Muscle of back (tissue), 11 donors: ENCODE data around the gene FNDC5. TPM values are rescaled to one million over a fixed set of nuclear protein-coding genes. Genes with fewer than 3 reads are reported as not detected.

ENCODE experiments used
- DNase-seq, 3 donors: peaks; one replicate each; pipeline versions ENCODE4 v3.0.0 to v3.0.0-alpha.2; 2013
- polyA plus RNA-seq, 10 donors: library from polyadenylated mRNA; unstranded; fragments of 120-200 nt; gene quantifications; one replicate each; pipeline ENCODE4 v1.2.1, GENCODE V29; 2013; ENCODE audit not compliant: insufficient read length in 10 of 10

Gene FNDC5
- polyA plus RNA-seq, 10 donors = 161 to 210 (median 176) TPM

DNA sequence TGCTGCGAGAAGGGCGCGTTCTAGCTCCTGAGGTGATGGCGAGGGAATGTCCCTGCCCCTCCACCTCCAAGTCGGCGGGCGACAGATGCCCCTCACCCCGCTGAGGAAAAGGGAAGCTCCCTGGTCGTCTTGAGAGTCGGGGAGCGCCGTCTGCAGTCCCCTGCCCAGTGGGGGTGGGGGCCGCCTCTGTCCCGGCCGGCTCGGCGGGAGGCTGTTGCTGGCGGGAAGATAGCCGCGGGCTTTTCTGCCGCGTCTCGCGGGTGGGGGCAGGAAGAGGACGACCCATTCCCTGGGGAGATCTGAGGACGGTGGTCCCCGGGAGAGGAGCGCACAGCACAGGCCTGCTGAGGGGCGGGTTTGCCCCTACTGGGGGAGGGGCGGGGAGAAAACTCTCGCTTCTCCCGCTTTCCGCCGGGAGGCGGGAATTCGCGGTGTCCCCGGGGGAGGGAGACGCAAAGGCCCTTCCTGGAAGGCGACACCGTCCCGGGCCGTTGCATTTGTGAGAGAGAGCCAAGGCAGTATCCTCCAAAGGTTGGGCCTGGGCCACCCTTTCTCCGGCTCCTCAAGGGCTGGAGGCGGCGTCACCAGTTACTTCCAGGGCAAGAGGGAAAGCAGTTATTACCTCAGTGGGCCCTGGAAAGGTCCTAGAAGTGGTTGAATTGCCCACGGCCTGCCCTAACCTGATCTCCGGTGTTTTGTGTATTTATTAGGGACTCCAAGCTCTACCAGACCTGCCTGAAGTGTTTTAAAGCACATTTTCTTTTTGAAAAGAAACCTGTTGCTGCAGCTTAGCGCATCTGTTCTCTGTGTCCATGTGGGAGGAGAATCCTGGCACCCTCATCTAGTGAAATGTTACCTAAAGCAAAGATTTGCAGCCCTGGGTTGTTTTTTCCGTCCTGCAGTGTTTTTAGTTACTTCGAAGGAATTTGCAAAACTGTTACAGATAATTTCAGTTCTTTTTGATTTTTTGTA, 52.6 kb downstream of the FNDC5 start:
- DNase-seq = peak; percentile 63 to 84 (median 73)

DNA sequence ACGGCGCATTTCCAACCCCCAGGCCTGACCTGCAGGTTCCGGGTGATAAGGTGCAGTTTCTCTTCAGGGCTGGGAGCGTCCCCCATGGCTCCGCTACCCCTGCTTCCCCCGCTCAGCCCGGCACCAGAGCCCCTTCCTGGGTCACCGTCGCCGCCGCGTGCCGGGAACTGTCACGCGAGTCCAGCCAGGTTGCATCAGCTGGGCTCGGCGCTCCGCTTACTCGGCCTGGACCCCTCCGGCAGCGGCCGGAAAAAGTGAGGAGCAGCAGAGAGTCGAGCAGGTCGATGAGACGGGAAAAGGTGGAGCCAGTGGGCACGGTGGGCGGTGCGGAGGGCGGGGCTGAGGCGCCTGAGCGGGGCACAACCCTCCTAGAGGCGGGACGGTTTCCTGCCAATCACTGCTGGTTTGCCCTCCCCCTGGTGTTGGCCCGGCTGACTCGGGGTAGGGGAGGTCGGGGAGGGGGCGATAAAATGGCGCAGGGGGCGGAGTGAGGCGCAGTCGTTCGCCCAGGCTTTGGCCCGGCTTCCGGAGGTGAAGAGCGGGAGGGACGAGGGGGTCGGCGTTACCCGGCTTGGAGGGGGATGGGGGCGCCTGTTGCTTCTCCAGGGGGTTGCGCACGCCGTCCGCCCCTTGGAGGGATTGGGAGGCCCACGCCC, 53.4 kb downstream of the FNDC5 start, which contains the start of the genes S100PBP and YARS1:
Gene S100PBP, plus strand, starts transcription at position 495 of the 656 bp plus-strand sequence. CDS start 8,447 bp downstream, outside the sequence.
Gene YARS1, minus strand, starts transcription at position 200 of the 656 bp plus-strand sequence. Its CDS starts 114 bp downstream, at position 86.
- DNase-seq = peak; percentile 99 to 100 (median 99)

DNA sequence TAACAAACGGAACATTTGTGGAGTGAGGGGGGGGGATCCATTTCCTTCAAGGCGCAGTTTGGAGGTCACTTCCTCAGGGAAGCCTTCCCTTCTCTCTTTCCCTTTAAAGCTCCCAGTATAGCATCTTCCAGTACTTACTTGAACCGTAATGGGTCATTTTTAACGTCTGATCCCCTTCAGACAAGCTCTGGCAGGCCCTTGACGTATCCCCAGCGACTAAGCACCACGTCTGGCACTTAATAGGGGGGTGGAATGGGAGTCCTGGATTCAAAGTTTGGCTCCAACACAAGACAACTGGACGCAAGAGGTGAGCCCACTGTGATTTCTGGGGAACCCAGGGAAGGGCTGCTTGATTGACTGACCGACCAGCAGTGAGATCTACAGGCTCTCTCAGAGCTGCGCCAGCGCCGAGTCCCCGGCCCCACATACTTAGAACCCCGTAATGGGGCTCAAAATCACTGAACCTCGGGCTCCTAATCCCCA, 54.0 kb downstream of the FNDC5 start:
- DNase-seq = peak in 2 of 3 donors; percentile 15 to 54

DNA sequence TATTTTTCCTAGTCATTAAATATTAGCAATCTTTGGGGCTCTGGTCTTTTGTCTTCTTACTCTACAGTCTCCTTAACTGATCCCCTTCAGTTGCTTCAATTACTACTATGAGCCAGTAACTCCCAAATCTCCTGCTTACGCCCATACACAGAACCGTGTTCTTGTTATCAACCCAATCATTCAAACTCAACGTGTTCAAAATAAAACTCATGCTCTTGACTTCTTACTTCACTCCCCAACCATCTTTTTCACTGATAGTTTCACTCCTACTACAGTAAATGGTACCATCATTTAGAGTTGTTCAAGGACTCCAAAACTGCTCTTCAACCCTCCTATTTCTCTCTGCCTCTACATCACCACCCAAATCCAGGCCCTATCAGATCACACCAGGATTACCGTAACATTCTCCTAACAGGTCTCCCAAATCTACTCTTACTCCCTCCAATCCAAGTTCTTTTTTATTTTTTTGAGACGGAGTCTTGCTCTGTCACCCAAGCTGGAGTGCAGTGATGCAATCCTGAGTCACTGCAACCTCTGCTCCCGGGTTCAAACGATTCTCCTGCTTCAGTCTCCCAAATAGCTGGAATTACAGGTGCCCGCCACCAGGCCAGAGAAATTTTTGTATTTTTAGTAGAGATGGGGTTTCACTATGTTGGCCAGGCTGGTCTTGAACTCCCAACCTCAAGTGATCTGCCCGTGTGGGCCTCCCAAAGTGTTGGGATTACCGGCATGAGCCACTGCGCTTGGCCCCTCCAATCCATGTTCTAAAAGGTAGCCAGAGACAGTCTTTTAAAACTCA, 56.6 kb downstream of the FNDC5 start:
- no peak for DNase-seq

Other genes starting within 250 kb of the FNDC5 start
- 10 to 100 TPM; 20.8 to 27.4 (median 25.2) TPM for gene ZBTB8OS, start 220.4 kb downstream of the FNDC5 start, polyA plus RNA-seq
- 100 to 1,000 TPM; 128 to 192 (median 154) TPM for gene RBBP4, start 219.7 kb downstream of the FNDC5 start, polyA plus RNA-seq
- gene SYNC, start 168.1 kb downstream of the FNDC5 start, polyA plus RNA-seq = 10 to 100 TPM; 18.9 to 45.1 (median 34.9) TPM
- gene YARS1, start 53.6 kb downstream of the FNDC5 start, polyA plus RNA-seq = 10 to 100 TPM; 35.6 to 57.0 (median 45.0) TPM
- 10 to 100 TPM; 16.9 to 38.8 (median 24.4) TPM for gene S100PBP, start 53.3 kb downstream of the FNDC5 start, polyA plus RNA-seq
- gene HPCA, start 15.6 kb upstream of the FNDC5 start, polyA plus RNA-seq = 1 to 10 TPM in 1 of 10 donors, under 1 TPM in 9; 0.13 to 1.2 (median 0.21) TPM
- gene TMEM54, start 30.5 kb upstream of the FNDC5 start, polyA plus RNA-seq = 10 to 100 TPM in 1 of 10 donors, 1 to 10 TPM in 9; 4.5 to 15.7 (median 7.2) TPM
- gene RNF19B, start 93.9 kb upstream of the FNDC5 start, polyA plus RNA-seq = 10 to 100 TPM in 2 of 10 donors, 1 to 10 TPM in 8; 7.3 to 10.6 (median 8.6) TPM
- 100 to 1,000 TPM; 101 to 150 (median 118) TPM for gene AK2, start 166.0 kb upstream of the FNDC5 start, polyA plus RNA-seq
- gene AZIN2, start 210.2 kb upstream of the FNDC5 start, polyA plus RNA-seq = 1 to 10 TPM; 3.7 to 7.2 (median 5.0) TPM